ENCODE results near the gene PSMG1.
"Not testable (repeated sequence)": the region's sequence is repeated elsewhere in the genome, so short reads cannot be mapped to it uniquely, and the experiment has no call there.

Gene PSMG1

GRCh38 chr21:39188521-39189139, 5.4 kb upstream of the PSMG1 start:
- DNase-seq (ENCODE audit: low spot score): no peak

DNA sequence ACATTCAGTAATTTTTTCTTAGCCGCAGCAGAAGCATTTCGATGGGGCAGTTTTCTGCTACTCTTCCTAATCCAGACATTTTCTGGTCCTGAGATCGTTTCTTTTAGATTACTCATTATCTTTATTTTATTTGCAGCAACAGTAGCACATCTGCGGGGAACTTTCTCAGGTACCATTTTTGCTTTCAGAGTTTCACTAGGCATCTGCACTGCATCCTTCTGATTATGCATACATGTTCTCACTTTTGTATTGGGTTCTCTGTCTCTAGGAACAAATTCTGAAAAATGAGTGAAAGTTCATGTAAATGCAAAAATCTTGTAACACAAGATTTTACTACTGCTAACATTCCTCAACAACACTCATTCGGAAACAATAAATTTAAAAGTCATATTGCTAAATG, 3.9 kb upstream of the PSMG1 start:
- DNase-seq (ENCODE audit: low spot score): no peak

DNA sequence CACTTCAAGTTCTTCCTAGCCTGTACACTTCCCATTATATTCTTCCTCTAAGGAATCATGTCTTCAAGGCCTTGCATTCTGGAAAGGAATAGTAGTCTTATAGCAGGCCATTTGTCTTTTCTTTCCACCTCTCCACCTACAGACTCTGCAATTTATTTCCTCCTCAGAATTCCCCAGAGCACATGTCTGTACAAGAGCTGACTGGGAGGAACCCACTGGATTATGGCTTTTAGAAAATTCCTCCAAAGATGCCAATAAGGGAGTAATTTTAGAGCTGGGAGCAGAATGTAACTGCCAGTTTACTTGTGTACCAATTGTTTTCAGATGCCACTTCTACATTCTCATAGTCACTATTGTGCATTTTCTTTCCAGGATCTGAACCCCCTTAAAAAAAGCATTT, 3.4 kb upstream of the PSMG1 start:
- DNase-seq (ENCODE audit: low spot score): no peak

GRCh38 chr21:39185157-39185556, 1.9 kb upstream of the PSMG1 start:
- DNase-seq (ENCODE audit: low spot score): no peak

DNA sequence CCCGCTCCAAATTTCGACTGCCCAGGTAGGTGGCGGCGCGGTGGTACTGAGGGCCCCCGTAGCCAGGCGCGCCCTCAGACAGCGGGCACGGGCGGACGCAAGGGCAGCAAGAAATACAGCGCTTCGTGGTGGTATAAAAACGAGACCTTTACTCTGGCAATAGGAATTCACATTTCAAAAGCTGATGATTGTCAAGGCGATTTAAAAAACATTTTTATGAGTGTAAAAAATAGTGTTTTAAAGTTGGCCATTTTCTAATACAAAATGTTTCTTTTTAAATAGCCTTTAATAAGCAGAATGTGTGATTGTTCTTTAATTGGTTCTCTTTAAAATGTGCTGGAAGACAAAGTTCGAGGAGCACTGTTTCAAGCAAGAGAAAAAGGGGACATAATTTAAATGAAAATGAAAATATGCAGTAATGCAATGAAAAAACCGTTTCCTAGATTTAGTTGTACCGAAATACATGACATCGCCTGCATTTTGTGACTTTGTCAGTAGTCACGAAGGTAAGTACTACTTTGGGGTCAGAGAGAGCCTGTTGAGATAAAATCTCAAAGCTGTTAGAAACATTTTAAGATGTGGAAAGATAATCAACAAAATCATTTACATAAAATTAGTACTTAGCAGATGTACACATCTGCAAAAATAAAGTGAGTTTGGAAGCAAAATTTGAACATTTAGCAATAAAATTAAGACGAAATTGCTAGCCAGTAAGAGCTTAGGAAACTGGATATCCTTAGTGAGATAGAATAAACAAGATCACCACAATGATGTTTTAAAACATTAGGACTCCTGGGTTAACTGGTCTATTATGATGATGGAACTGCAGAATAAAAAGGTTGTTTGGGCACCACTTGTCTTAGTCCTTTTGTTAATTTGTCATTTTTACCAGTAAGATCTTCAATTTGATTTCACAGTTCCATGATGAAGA, 1.1 kb upstream of the PSMG1 start:
- peak; percentile 10 for DNase-seq (ENCODE audit: low spot score)

GRCh38 chr21:39182484-39183271, 573 bp downstream of the PSMG1 start:
- DNase-seq (ENCODE audit: low spot score): peak; percentile 13

DNA sequence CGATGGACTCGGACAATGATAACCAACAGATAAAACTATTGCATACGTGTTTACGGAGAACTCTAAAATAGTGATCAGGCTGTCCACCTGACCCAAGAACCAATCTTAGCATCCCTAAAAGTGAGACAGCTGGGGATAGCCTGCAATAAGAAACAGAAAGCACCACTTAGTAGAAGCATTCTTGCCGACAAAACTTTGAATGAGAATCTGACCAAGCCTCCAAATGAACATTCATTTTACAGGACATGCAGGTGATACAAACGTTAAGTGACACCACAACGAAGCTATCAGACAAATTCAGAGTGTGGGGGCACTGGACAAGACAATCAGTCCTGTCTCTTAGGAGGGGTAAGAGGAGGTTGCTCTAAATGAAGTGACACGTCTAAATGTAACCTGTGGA, 1.2 kb downstream of the PSMG1 start:
- DNase-seq (ENCODE audit: low spot score): no peak

DNA sequence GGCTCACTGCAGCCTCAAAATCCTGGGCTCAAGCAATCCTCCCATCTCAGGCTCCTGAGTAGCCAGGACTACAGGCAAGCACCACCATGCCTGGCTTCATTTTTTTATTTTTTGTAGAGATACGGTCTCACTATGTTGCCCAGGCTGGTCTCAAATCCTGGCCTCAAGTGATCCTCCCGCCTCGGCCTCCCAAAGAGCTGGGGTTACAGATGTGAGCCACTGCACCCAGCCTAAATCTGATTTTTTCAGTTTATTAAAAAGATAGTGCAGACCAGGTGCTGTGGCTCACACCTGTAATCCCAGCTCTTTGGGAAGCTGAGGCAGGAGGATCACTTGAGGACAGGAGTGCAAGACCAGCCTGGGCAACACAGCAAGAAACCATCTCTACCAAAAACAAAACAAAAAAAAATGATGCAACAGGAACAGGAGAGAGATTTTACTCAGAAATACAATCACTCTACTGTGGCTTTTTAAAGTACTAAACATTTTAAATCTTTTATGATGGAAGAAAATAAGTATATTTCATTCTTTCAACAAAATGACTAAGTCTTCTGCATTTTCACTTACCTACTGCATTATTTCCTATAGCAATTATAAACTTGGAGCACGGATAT, 1.9 kb downstream of the PSMG1 start:
- no peak for DNase-seq (ENCODE audit: low spot score)

DNA sequence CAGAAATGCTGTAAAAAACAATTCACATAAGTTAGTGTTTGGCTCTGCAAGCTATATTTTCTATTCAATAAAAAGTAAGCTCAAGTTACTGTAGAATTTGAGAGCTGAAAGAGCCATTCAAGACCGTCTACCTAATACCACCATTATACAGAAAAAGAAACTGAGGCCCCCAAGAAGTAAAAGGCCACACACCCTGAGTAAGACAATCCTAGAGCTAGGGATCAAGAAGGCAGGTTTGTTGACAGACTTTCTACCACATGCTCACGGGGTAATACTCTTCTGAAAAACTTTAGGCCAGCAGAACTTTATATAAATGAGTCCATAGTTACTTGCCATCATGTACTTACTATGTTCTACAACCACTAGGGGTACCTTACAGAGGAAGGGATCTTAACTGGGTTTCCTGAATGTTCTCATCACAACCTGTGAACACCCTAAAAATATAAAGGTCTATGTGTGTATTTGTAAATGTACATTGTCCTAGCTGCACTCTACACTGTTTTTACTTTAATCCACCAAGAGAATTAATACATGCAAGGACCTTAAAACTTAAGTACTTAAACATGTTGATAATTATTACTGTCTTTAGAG, 2.7 kb downstream of the PSMG1 start:
- DNase-seq (ENCODE audit: low spot score): no peak

DNA sequence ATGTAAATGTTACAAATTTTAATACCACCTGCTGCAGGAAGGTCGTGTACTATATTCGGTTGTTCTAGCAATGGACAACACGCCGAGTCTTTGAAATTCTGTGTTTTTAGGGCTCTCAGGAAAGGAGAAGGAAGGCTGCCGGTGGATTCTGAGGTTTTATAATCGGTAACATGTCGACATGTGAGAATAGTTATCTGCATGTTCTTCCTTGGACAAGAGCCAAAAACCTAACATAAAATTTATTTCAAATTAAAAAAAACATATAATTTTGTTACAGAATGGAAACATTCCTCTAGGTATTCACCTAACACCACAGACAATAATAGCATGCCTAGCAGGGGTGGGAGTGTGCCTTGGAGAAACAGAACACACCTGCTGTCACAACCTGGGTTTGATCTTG, 4.8 kb downstream of the PSMG1 start:
- DNase-seq (ENCODE audit: low spot score): no peak

DNA sequence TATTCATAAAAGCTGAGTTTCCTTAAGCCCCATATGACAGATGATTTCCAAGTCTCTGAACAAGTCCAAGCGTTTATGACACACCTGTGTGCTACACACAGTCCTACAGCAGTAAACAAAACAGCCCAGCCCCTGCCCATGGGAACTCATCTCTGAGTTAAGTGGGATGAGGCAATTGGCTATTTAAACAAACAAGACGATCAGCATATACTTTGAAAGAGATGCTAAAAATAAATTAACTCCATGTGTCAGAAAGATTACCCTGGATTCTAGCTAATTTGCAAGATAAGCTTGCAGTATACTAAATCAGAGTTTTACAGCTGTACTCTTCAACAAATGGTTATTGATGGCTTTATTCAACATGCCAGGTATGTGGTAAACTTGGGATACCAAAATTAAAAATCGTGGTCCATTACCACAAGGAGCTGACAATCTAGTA, 7.0 kb downstream of the PSMG1 start:
- DNase-seq (ENCODE audit: low spot score): no peak

GRCh38 chr21:39175665-39176064, 7.6 kb downstream of the PSMG1 start:
- DNase-seq (ENCODE audit: low spot score): no peak

GRCh38 chr21:39175154-39175553, 8.1 kb downstream of the PSMG1 start:
- peak; percentile 25 for DNase-seq (ENCODE audit: low spot score)

DNA sequence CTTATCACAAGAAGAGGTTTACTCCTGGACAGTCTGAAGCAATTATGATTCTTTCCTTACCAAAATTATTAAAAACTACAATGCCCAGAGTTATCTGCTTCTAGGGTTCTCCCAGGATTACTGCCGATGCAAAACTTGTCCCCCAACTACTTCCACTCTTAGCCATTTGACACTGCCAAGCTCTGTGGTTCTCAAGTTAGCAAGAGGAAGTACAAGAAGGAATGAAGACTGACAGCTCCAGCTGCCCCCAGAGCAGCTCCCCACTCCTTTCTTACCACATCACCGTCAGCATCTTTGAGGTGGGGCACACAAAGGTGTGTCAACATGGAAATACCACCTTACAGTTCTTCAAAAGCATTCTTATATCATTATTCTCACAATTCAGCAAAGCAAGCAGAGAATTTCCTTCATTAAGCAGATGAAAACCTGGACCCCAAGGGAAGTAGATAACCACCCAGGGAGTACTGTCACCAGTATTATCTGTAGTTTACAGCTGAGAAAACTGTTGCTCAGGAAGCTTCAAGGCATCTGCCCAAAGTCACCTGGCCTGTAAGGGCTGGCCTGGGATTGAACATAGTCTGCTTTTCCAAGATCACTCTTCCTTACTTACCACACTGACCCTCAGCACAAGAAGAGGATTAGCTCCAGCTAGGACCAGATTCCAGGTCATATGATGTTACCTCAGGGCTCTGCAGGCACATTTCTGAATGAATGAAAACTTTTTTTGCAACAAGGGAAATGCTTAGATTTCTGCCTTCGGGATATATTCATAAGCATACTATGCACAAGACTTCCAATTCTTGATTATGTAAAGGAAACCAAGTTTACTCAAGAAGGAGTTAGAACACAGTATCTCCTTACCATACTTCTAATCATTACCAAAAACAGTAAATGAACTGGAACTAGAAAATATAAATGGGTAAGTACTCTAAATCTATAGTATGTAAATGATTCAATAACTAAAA, 9.3 kb downstream of the PSMG1 start:
- DNase-seq (ENCODE audit: low spot score): no peak

DNA sequence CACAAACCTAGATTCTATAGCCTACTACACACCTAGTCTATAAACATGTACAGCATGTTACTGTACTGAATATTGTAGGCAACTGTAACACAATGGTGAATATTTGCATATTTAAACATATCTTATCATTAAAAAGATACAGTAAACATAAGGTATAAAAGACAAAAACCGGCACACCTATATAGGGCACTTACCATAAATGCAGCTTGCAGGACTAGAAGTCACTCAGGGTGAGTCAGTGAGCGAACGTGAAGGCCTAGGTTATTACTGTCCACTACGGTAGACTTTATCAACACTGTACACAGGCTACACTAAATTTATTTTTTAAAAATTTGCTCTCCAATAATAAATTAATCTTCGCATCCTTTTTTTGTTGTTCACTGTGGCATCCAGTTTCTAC, 13.3 kb downstream of the PSMG1 start:
- DNase-seq (ENCODE audit: low spot score): no peak

- no peak for DNase-seq (ENCODE audit: low spot score)
These were observed 14.5 kb downstream of the PSMG1 start for GRCh38 chr21:39168800-39169199.

GRCh38 chr21:39164523-39164922, 18.7 kb downstream of the PSMG1 start:
- DNase-seq (ENCODE audit: low spot score): no peak

DNA sequence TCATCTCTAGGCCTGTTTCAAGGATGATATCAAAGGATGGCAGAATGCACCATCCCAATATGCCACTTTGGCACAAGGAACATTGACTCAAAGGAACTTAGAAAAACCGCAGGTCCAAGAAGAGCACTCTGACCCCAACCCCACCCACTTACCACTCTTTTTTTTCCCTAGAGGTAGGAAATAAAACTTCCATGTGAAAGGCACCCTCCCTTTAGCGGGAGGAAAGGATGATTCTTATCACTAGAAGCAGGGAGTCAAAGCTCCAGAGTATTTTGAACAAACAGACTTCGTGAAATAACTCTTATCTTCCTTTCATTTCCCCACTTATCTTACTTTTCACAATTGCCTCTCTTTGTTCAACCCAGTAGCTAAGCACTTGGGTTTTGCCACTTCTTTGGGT, 22.2 kb downstream of the PSMG1 start:
- no peak for DNase-seq (ENCODE audit: low spot score)

- no peak for DNase-seq (ENCODE audit: low spot score)
These were observed 23.7 kb downstream of the PSMG1 start for GRCh38 chr21:39159342-39160063.

- not testable (repeated sequence) for DNase-seq (ENCODE audit: low spot score)
These were observed 26.0 kb downstream of the PSMG1 start for GRCh38 chr21:39157241-39157640.
